Aorta (tissue), 5 donors: ENCODE data around the gene AGAP1. TPM values are rescaled to one million over a fixed set of nuclear protein-coding genes. Genes with fewer than 3 reads are reported as not detected.

Experiments
- ATAC-seq: fragments of 200-7000 bp; cut with Tn5 transposase; one replicate; pipeline ENCODE4 v1.9.1; 2022; ENCODE audit warnings: moderate library complexity; ENCODE audit not compliant: low FRiP score
- DNase-seq, 2 donors: peaks; one replicate each; pipeline ENCODE4 v3.0.0-alpha.2; 2020
- H3K27ac ChIP-seq, 2 donors: one replicate each; pipeline ENCODE4 v1.5.1; 2013; ENCODE audit warnings: low read length in 2 of 2, mild to moderate bottlenecking in 2 of 2, moderate library complexity in 2 of 2, control low read depth in 1 of 2, inconsistent platforms in 1 of 2, low read depth in 1 of 2
- H3K27me3 ChIP-seq, 2 donors: one replicate each; pipeline ENCODE4 v1.6.1; 2013; ENCODE audit warnings: control low read depth in 1 of 2, low read length in 1 of 2, mild to moderate bottlenecking in 1 of 2, moderate library complexity in 1 of 2; ENCODE audit not compliant: insufficient read depth in 2 of 2, control insufficient read depth in 1 of 2
- H3K36me3 ChIP-seq, 2 donors: one replicate each; pipeline ENCODE4 v1.6.1; 2013; ENCODE audit warnings: control low read depth in 1 of 2, low read length in 1 of 2, mild to moderate bottlenecking in 1 of 2; ENCODE audit not compliant: insufficient read depth in 2 of 2, control insufficient read depth in 1 of 2
- H3K4me1 ChIP-seq, 2 donors: one replicate each; pipeline ENCODE4 v1.6.1; 2013; ENCODE audit warnings: low read length in 2 of 2, control low read depth in 1 of 2, mild to moderate bottlenecking in 1 of 2, moderate library complexity in 1 of 2; ENCODE audit not compliant: insufficient read depth in 2 of 2, control insufficient read depth in 1 of 2
- H3K4me3 ChIP-seq, 2 donors: one replicate each; pipeline ENCODE4 v1.5.1; 2013; ENCODE audit warnings: low read length in 2 of 2, control low read depth in 1 of 2, mild to moderate bottlenecking in 1 of 2
- H3K9me3 ChIP-seq: one replicate; pipeline ENCODE4 v1.6.1; 2013; ENCODE audit warnings: mild to moderate bottlenecking, low read length; ENCODE audit not compliant: control insufficient read depth
- WGBS, 2 donors: extraction: QIAGEN DNeasy Blood & Tissue Kit; methylation state at CpG; one replicate each; pipeline ENCODE4 v1.1.7; 2013; 5-methylcytosine and 5-hydroxymethylcytosine counted together
- intact Hi-C, 2 donors: fragments of 100-400 bp; cut with DNase I; formaldehyde crosslinking; loops; one replicate each; pipeline versions ENCODE4 v1.14.2 to v1.15.0; 2022
- polyA plus RNA-seq, 2 donors: library from polyadenylated mRNA; stranded (reverse); fragments of 200-250 nt; gene quantifications; one replicate each; pipeline ENCODE4 v1.2.3, GENCODE V29; 2013
- total RNA-seq, 2 donors: library from RNA; stranded (reverse); fragmentation: NEBNext Ultra II Directional; extraction: Animal tissue kit (Norgen Biotek cat#: 25700); gene quantifications; one replicate each; pipeline ENCODE4 v1.2.1, GENCODE V29; 2021
- donor health status: healthy with polysubstance abuse.
- donor health status: Bipolar disorder and iron deficiency.
- donor health status: DM: no; HTN: no; CAD: no.
- donor health status: DM: no; HTN: no; CAD: no.
- donor health status: DM: yes; HTN: yes; CAD: no.

AGAP1 gene
- total and polyA plus RNA-seq, 4 donors: 3.0 to 32.7 (median 12.7) TPM

DNA sequence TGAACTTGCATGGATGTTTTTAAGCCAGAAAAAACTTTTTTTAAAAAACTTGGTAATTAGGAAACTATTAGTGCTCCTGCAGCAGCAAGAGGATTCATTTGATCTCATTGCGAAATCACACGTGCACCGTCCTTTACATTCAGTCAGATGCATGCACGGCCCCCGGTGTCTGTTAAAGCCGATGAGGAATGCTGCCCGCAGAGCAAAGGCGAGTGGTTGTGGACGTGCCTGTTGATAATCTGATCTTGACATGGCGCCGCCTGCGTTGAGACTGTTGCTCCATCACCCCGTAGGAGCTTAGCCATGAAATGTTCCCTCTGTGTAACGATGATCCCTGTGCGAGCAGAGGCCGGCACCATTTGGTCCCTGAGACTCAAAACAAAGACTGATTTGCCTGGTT lies 374.4 kb downstream of the AGAP1 start:
- intact Hi-C loops: no loop called here
- H3K27me3 ChIP-seq: no peaks in the 10 kb centered on the region
- no peak overlapping the region for H3K27ac ChIP-seq
- H3K9me3 ChIP-seq: peaks cover 2% of the 10 kb centered on the region
- 77 to 78% methylated on average over 16 of the region's 16 CpGs for WGBS, 2 donors
- no peaks in the 10 kb centered on the region for H3K36me3 ChIP-seq
- no peak overlapping the region for H3K4me3 ChIP-seq
- H3K4me1 ChIP-seq: no peaks in the 10 kb centered on the region
- DNase-seq: no peak
- no peak for ATAC-seq

GRCh38 chr2:235868645-235869044 lies 374.8 kb downstream of the AGAP1 start:
- ATAC-seq (no peak), DNase-seq (no peak)
- Histone ChIP-seq H3K36me3 (no peaks in the 10 kb centered on the region), H3K4me1 (no peaks in the 10 kb centered on the region), H3K27me3 (no peaks in the 10 kb centered on the region), H3K27ac (no peak overlapping the region), H3K4me3 (no peak overlapping the region), H3K9me3 (peaks cover 2% of the 10 kb centered on the region)
- 28 to 37% methylated on average over 2 of the region's 2 CpGs for WGBS, 2 donors
- intact Hi-C loops: no loop called here

- Histone ChIP-seq H3K9me3 (peaks cover 2% of the 10 kb centered on the region), H3K27me3 (no peaks in the 10 kb centered on the region), H3K27ac (no peak overlapping the region), H3K36me3 (no peaks in the 10 kb centered on the region), H3K4me1 (no peaks in the 10 kb centered on the region), H3K4me3 (no peak overlapping the region)
- ATAC-seq (no peak), DNase-seq (no peak)
- WGBS, 2 donors: 96 to 98% methylated on average over 1 of the region's 1 CpG
- intact Hi-C loops: no loop called here
These were observed 376.7 kb downstream of the AGAP1 start for GRCh38 chr2:235870515-235870914.

DNA sequence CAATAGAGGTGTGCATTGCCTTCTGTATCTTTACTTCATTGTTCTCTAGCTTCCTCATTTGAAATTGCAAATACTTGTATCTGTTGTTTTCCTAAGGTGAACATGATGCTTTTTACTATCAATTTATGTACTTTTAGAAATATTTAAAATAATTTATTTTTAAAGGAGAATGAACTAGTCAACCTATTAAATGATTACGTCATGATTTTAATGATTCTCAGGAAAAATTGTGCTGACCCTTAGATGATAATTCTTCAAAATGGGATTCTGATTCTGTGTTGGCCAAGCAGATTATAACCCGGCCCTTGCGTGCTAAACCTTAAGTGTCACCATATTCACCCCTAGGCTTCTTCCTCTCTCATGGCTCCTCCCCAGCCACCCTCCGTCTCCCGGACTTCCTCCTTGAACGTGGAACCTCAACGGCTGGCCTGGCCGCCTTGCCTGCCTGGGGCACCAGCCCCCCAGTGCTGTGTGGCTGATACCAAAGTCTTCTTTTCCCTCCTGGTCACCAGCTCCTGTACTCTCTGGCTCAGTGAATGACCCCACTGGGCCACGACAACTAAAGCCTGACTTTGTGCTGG lies 382.3 kb downstream of the AGAP1 start:
- Histone ChIP-seq H3K4me3 (no peak overlapping the region), H3K36me3 (no peaks in the 10 kb centered on the region), H3K27ac (no peak overlapping the region), H3K4me1 (no peaks in the 10 kb centered on the region), H3K27me3 (no peaks in the 10 kb centered on the region), H3K9me3 (no peaks in the 10 kb centered on the region)
- ATAC-seq (no peak), DNase-seq (no peak)
- 91 to 94% methylated on average over 9 of the region's 9 CpGs for WGBS, 2 donors
- intact Hi-C loops: no loop called here

GRCh38 chr2:235877275-235877802 lies 383.5 kb downstream of the AGAP1 start:
- Histone ChIP-seq H3K4me3 (no peak overlapping the region), H3K27me3 (no peaks in the 10 kb centered on the region), H3K9me3 (no peaks in the 10 kb centered on the region), H3K36me3 (no peaks in the 10 kb centered on the region), H3K27ac (no peak overlapping the region), H3K4me1 (no peaks in the 10 kb centered on the region)
- no peak for DNase-seq
- WGBS, 2 donors: 58 to 60% methylated on average over 15 of the region's 15 CpGs
- ATAC-seq: no peak
- intact Hi-C loops: no loop called here

GRCh38 chr2:235879116-235879515 lies 385.3 kb downstream of the AGAP1 start:
- no peaks in the 10 kb centered on the region for H3K36me3 ChIP-seq
- intact Hi-C loops: no loop called here
- DNase-seq (no peak), ATAC-seq (no peak)
- 97 to 98% methylated on average over 7 of the region's 7 CpGs for WGBS, 2 donors
- H3K4me1 ChIP-seq: no peaks in the 10 kb centered on the region
- no peak overlapping the region for H3K4me3 ChIP-seq
- H3K9me3 ChIP-seq: no peaks in the 10 kb centered on the region
- H3K27ac ChIP-seq: no peak overlapping the region
- H3K27me3 ChIP-seq: no peaks in the 10 kb centered on the region

DNA sequence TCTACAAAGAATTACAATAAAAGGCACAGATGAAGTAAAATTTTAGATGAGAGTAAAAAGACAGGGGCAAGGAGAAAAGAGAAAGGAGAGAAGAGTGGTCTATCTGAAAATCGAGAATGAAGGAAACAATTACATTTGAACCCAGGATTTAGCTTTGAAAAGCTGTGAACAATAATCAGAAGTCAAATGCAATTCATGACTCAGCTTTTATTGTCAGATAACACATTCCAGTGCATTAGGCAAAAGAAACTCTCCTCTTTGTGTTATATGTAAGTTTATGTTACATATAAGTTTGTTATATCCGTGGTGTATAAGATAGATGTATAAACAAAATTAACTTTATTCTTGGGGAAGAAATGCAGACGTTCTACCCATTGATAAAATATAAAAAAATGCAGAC lies 389.8 kb downstream of the AGAP1 start:
- no peaks in the 10 kb centered on the region for H3K4me1 ChIP-seq
- H3K9me3 ChIP-seq: no peaks in the 10 kb centered on the region
- ATAC-seq (no peak), DNase-seq (no peak)
- WGBS, 2 donors: 82 to 87% methylated on average over 3 of the region's 3 CpGs
- H3K27ac ChIP-seq: no peak overlapping the region
- no peak overlapping the region for H3K4me3 ChIP-seq
- intact Hi-C loops: no loop called here
- H3K36me3 ChIP-seq: no peaks in the 10 kb centered on the region
- H3K27me3 ChIP-seq: no peaks in the 10 kb centered on the region

- no peaks in the 10 kb centered on the region for H3K27me3 ChIP-seq
- no peaks in the 10 kb centered on the region for H3K4me1 ChIP-seq
- intact Hi-C loops: no loop called here
- no peaks in the 10 kb centered on the region for H3K9me3 ChIP-seq
- ATAC-seq (no peak), DNase-seq (no peak)
- WGBS, 2 donors: 82 to 89% methylated on average over 5 of the region's 5 CpGs
- no peaks in the 10 kb centered on the region for H3K36me3 ChIP-seq
- no peak overlapping the region for H3K27ac ChIP-seq
- H3K4me3 ChIP-seq: no peak overlapping the region
These were observed 395.4 kb downstream of the AGAP1 start for GRCh38 chr2:235889302-235889630.

DNA sequence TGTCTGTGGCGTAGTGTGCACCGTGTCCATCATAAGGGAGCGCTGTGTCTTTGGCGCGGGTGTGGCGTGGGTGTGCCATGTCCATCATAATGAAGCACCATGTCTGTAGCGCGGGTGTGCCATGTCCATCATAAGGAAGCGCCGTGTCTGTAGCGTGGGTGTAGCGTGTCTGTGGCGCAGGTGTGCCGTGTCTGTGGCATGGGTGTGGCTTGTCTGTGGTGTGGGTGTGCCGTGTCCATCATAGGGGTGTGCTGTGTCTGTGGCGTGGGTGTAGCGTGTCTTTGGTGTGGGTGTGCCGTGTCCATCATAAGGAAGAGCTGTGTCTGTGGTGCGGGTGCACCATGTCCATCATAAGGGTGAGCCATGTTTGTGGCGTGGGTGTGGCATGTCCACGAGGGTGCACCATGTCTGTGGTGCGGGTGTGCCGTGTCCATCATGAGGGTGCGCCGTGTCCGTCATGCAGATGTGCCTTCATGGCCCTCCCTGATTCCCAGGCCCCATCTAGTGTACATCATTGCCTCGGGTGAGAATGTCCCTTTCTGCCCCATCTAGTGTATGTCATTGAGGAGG lies 399.4 kb downstream of the AGAP1 start:
- Histone ChIP-seq H3K4me1 (no peaks in the 10 kb centered on the region), H3K9me3 (no peaks in the 10 kb centered on the region), H3K27ac (no peak overlapping the region), H3K36me3 (no peaks in the 10 kb centered on the region), H3K4me3 (no peak overlapping the region), H3K27me3 (no peaks in the 10 kb centered on the region)
- DNase-seq (no peak), ATAC-seq (no peak)
- 98% methylated on average over 26 to 27 of the region's 27 CpGs for WGBS, 2 donors
- intact Hi-C loops: no loop called here
